GM21825 (cell line): Measurements from ENCODE around the gene GNAT2.

Source experiments
- ATAC-seq: cut with Tn5 transposase; IDR thresholded peaks from one replicate; pipeline ENCODE4 v1.9.1; 2021; ENCODE audit warnings: mild to moderate bottlenecking, moderate library complexity; ENCODE audit not compliant: unreplicated experiment

GNAT2 gene

GRCh38 chr1:109566982-109567381 lies 52.4 kb downstream of the GNAT2 start:
- ATAC-seq, result no peak

DNA sequence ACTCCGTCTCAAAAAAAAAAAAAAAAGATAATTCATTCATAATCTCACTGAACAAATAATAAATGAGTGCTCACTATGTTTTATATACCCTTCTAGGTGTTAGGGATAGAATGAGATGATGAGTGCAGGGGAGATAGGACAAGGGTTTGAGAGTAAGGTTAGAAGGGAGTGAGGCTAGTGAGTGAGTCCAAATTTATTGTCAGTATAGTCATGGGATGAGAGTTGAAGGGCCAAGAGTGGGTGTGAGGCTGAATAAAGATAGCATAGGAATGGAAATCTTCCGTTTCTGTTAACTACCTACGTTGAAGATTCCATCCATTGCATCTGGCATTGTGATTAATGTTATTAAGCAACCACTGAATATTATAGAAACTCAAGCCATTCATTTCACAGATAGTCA lies 54.2 kb downstream of the GNAT2 start:
- ATAC-seq, result no peak

- ATAC-seq, result no peak
Measured at GRCh38 chr1:109564194-109564878, 55.1 kb downstream of the GNAT2 start.

DNA sequence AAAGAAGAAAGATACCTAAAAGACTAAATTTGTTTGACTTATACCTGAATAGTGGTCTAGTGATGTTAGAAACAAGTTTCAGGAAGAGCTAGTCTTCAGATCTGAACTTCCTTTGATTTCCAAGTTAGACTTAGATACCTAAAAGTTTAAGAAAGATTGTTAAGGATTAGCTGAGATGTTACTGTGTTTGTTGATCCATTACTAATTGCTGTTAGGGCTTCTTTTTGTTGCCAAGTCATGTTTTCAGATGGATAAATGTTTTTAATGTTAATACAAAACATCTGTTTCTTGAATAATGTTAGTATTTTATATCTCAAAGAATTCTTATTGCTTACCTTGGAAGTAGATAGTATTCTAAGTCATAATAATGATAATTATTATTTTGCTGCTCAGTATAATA lies 59.4 kb downstream of the GNAT2 start:
- no peak for ATAC-seq

DNA sequence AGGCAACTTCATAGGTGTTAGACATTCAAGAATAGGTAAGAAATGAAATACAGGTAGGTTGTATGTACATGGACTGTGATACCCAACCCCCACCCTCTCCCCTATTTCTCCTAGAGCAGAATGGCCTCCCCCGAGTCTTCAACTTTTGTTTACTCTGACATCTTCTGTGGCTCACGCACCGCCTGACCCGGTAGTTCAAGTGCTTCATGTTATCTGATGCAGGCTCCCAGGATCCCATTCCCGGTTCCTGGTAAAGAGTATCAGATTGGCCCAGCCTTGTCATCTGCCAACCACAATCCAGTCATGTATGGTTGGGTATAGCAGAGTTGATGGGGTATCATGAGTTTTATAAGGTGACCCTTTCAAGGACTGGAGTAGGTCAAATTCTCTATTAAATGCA lies 61.9 kb downstream of the GNAT2 start:
- no peak for ATAC-seq

GRCh38 chr1:109556563-109556962 lies 62.9 kb downstream of the GNAT2 start:
- ATAC-seq, result no peak
